Activated naive CD4-positive, alpha-beta T cell (primary cell): ENCODE results near the gene PTCD2.
"Not testable (repeated sequence)": the region's sequence is repeated elsewhere in the genome, so short reads cannot be mapped to it uniquely, and the experiment has no call there.

Experiments used
- DNase-seq, 4 experiments: peaks; one replicate each; lab custom pipeline; 2025; lab: John Stamatoyannopoulos, UW

Gene PTCD2

GRCh38 chr5:72296256-72296655, 23.9 kb upstream of the PTCD2 start:
- no peak for DNase-seq

GRCh38 chr5:72298136-72298535, 22.0 kb upstream of the PTCD2 start:
- not testable (repeated sequence) for DNase-seq

DNA sequence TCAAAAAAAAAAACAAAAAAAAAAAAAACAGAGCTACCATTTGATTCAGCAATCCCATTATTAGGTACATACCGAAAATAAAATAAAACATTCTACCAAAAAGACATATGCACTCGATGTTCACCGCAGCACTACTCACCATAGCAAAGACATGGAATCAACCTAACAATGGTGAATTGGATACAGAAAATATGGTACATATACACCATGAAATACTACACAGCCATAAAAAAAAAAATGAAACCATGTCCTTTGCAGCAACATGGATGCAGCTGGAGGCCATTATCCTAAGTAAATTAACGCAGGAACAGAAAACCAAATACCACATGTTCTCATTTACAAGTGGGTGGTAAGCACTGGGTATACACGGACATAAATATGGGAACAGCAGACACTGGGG, 21.5 kb upstream of the PTCD2 start:
- no peak for DNase-seq

- no peak for DNase-seq
Observed at GRCh38 chr5:72300590-72301339, 19.4 kb upstream of the PTCD2 start.

- no peak for DNase-seq
Observed at GRCh38 chr5:72301557-72301956, 18.6 kb upstream of the PTCD2 start.

GRCh38 chr5:72302171-72302570, 18.0 kb upstream of the PTCD2 start:
- no peak for DNase-seq

- no peak for DNase-seq
Observed at GRCh38 chr5:72305194-72306142, 14.7 kb upstream of the PTCD2 start.

GRCh38 chr5:72307573-72307967, 12.6 kb upstream of the PTCD2 start:
- no peak for DNase-seq

- DNase-seq = peak; percentile 89 to 94 (median 91)
Observed at GRCh38 chr5:72307968-72308852, 12.0 kb upstream of the PTCD2 start.

DNA sequence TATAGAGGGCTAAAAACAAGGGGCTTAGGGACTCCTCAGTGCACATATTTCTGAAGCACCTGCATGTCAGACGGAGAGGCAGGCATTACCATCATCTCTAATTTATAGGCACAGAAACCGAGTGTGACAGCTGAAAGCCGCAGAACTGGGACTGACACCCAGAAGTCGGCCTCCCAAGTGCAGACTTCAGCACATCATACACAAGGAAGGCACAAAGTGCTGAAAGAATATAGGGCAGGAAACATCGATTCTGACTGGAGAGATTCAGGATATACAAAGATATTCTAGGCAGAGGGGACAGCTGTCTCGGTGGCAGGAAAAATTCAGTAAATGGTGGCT, 11.4 kb upstream of the PTCD2 start:
- DNase-seq = no peak

GRCh38 chr5:72313141-72313540, 7.0 kb upstream of the PTCD2 start:
- DNase-seq = no peak

DNA sequence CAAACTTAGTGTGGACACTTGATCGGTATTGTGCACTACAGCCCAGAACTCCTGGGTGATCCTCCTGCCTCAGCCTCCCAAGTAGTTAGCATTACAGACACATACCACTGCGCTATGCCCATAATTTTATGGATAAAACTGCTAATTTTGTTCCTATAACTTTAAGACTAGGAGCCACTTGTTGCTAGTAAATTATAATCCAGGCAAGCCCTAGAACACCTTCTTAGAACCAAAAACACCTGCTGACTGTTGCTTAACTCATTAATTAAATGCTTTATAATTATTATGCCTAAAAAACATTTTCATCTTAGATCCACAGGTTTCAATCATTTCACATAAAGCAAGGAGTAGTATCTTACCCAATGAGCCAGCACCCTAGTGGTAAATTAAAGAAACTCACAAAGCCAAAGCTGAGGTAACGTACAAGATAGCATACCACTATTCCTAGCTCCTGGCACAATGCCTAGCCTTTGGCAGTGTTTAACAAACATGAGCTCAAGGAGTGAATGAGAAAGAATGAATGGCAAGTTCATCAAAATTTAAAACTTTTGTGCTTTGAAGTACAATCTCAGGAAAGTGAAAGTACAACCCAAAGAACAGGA, 5.5 kb upstream of the PTCD2 start:
- DNase-seq = no peak

DNA sequence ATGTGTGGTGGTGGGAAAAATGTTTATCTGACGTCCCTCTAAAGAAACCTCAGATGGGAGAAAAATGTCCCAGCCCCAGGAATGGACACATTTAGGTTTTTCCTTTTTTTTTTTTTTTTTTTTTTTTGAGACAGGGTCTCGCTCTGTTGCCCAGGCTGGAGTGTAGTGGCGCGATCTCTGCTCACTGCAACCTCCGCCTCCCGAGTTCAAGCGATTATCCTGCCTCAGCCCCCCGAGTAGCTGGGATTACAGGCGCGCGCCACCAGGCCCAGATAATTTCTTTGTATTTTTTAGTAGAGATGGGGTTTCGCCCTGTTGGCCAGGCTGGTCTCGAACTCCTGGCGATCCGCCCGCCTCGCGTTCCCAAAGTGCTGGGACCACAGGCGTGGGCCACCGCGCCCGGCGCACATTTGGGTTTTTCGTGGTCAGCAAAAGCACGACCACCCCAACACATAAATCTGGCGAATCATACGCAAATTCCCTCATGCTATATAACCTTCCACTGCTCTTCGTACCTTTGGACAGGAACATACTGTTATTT, 668 bp upstream of the PTCD2 start:
- DNase-seq = not testable (repeated sequence)

DNA sequence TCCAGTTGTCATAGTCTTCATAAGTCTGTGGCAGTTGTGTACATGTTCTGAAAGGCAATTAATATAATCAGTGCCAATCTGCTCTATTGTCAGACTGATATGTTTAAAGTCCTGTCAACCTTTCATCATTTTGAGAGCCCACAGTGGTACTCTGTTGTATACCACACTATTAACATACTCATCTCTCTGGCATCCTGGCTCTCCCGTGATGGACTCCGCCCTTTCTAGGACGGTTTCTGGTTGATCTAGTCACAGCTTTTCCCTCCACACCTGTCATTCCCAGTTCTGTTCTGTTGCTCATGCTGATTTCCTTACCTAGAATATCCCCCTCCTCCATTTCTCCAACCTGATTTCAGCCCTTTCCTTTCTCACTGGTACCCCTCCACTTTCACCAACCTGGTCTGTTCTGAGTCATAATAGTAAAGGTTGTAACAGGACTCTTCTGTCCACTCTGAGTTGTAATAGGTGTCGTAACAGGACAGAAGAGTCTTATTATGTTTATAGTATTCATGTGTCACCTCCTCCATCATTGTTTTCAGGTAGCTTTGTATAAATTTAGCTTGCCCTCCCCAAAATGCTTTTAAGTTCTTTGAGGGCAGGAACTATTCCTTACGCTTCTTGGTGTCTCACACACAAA, 4.1 kb downstream of the PTCD2 start:
- no peak for DNase-seq

GRCh38 chr5:72325566-72326305, 5.6 kb downstream of the PTCD2 start:
- no peak for DNase-seq

- no peak for DNase-seq
Observed at GRCh38 chr5:72326306-72326649, 6.1 kb downstream of the PTCD2 start.

DNA sequence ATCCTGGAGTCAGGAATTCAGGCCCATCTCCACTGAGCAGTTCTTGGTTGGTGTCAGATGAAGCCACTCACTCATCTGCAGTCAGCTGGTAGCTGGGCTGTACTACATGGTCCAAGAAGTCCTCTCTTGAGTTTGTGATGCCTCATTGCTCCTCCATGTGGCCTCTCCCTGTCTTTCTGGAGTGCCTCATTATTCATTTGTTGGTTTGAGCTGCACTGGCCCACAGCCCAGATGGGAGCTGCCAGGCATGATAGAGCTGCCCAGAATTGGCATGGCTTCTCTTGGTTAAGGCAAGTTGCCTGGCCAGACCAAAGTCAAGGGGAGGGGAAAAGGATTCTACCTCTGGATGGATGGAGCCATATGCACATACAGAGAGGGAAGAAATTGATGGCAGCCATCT, 8.0 kb downstream of the PTCD2 start:
- DNase-seq = no peak

- DNase-seq = no peak
Observed at GRCh38 chr5:72330712-72331111, 10.5 kb downstream of the PTCD2 start.

DNA sequence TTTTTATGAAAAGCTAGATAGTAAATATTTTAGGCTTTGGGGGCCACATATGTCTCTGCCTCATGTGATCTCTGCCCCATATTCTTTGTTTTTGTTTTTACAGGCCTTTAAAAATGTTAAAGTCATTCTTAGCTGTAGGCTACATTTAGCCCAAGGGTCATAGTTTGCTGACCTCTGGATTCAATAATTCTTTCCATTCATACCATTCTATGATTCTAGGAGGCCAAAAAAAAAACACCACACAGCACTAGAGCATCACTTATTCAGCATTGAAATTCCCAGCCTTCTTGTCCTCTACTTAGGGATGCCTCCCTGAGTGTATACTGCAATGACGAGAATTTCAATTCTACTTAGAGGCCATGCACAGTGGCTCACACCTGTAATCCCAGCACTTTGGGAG, 17.0 kb downstream of the PTCD2 start:
- DNase-seq = no peak

GRCh38 chr5:72338689-72339209, 18.6 kb downstream of the PTCD2 start:
- no peak for DNase-seq
